Midbrain (tissue), 1 donor: ENCODE results near the gene OPCML.

Experiments
- DNase-seq: peaks from one replicate; lab custom pipeline; 2025; lab: John Stamatoyannopoulos, UW

The OPCML gene

DNA sequence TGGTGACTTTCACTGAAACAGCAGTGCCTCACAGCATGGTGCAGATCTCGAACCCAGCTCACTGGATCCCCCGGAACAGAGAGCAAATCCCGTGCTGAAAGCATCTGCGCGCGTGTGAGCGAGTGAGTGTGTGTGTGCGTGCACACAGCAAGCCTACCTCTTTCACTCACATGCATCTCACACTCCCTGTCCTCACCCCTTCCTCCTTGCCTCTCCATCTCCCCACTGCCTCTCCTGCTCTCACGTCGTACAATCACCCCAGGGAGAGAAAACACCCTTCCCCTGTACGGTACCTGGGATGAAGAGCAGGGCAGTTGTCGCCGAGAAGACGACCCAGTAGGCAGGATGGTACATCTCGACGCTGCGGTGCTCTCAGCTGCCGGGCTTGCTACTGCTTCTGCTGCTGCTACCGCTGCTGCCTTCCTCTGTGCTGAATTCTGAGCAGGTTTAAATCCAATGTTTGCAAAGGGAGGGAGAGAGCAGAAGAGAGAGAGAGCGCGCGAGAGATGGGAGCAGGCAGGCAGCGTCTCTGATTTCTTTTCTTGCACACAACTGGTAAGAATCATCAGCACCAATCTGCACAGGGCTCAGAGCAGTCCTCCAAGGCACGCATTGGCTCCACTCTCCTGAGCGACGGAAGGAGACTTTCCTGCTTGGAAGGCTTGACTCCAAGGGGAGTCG lies at the start of gene OPCML:
TSS of gene OPCML (minus strand) at position 531 of the 681 bp plus-strand sequence.
- peak; percentile 28 for DNase-seq

DNA sequence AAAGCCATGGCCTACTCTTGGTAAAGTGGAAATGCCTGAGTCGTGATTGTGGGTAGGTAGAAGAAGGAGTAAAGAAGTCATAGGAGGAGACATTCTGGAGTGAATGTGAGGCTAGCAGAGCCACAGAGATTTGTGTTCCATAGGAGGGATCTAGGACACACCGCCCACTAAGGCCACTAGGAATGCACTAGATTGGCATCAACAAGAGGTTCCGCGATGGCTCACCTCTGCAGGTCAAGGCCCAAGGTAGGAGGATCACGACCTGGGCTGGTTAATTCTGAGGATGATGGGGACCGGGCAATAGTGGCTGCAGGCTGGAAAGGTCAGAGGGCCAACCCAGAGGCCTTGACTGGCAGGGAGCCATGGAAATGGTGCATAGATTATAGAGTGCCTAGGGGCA lies 48.8 kb upstream of the OPCML start:
- no peak for DNase-seq

GRCh38 chr11:133579165-133580031 lies 47.1 kb upstream of the OPCML start:
- DNase-seq, result no peak

DNA sequence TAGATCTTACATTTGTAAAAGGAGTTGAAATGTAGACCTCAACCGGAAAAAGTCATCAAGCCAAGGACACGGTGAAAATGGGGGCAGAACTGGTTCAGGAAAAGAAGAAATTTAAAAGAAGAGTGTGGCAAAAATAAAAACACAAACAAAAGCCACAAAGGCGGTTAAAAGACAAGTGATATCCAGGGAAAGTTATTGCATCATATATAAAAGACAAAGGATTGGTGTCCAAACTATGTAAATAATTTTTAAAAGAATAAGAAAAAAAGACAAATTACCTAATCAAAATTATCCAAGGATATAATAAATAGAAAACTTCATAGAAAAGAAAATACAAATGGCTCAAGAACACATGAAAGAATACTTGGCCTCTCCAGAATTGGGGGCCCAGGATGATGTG lies 45.1 kb upstream of the OPCML start:
- DNase-seq, result no peak

GRCh38 chr11:133576351-133576750 lies 44.0 kb upstream of the OPCML start:
- DNase-seq, result no peak

DNA sequence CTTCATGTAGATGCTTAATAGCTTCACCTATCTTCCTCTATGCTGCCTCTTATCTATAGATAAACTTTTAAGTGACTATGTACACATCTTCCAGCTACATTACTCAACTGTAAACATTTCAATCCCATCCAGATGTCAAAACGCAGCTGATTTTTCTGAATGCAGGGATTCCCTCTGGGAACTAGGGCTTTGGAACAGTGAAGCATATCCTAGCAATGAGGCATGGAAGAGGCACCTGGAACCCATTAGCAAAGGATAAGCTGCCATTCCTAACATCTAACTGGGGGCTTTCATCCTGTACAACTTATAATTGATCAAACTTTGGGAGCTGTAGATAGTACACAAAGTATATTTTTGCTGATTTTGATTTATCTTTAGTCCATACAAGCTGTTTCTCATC lies 40.8 kb upstream of the OPCML start:
- DNase-seq, result no peak

DNA sequence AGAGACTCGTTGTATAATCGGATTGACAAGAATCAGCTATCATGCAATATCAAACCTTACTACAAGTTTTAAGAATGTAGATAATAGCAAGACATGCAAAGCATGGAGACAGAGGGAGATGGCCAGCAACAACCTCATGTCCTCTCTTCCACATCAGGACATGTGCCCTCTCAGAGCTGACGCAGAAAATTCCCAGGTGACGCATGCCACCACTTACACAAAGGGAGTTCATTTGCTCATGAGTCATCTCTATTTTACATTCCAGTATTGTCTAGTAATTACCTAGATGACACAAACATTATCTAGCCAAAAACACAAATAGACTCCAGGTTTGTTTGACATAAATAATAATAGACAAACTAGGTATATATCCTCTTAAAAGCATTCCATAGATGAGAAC lies 38.1 kb upstream of the OPCML start:
- DNase-seq, result no peak

DNA sequence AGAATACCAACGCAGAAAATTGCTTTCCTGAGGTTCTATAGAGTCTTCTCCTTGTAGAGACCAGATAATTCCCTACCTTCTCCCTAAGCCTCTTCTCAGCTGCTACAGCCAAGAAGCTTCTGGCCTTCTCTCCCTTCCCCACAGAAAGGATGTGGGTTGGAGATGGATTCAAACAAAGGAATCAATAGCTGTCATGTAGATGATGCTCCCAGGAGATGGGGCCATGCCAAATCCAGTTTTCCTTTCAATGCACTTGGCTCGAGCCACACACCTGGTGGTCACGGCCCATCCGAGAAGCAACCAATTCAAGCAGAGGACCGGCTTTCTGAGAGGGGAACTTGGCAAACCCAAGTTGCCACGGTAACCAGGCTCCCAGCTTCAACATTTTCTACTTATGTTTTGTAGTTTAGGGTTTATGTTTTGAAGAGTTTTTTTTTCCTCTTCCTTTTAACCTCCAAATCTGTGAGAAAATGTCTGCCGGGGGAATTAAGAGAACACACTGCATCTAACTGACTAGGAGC lies 31.3 kb upstream of the OPCML start:
- no peak for DNase-seq

GRCh38 chr11:133560472-133560855 lies 28.2 kb upstream of the OPCML start:
- no peak for DNase-seq

DNA sequence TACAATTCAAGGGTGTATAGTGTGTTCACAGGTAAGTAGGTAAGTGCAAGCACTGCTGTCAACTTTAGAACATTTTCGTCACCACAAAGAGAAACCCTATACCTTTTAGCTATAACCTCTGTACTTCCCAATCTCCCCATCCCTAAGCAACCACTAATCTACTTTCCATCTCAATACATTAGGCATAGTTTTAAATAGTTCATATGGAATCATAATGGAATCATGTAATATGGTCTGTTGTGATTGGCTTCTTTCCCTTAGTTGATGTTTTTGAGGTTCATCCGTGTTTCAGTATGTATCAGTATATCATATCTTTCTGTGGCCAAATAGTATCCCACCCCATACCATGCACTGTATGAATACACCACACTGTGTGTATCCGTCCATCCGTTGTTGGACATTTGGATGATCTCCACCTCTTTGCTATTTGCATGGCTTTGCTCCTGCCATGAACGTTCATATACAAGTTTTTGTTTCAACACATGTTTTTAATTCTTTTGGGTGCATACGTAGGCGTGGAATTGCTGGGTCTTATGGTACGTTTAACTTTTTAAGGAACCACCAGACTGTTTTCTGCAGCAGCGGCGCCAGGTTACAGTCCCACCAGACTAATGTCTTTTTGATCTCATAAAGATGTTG lies 27.7 kb upstream of the OPCML start:
- no peak for DNase-seq

GRCh38 chr11:133559382-133559781 lies 27.1 kb upstream of the OPCML start:
- DNase-seq, result no peak

GRCh38 chr11:133555034-133555433 lies 22.7 kb upstream of the OPCML start:
- DNase-seq, result no peak

DNA sequence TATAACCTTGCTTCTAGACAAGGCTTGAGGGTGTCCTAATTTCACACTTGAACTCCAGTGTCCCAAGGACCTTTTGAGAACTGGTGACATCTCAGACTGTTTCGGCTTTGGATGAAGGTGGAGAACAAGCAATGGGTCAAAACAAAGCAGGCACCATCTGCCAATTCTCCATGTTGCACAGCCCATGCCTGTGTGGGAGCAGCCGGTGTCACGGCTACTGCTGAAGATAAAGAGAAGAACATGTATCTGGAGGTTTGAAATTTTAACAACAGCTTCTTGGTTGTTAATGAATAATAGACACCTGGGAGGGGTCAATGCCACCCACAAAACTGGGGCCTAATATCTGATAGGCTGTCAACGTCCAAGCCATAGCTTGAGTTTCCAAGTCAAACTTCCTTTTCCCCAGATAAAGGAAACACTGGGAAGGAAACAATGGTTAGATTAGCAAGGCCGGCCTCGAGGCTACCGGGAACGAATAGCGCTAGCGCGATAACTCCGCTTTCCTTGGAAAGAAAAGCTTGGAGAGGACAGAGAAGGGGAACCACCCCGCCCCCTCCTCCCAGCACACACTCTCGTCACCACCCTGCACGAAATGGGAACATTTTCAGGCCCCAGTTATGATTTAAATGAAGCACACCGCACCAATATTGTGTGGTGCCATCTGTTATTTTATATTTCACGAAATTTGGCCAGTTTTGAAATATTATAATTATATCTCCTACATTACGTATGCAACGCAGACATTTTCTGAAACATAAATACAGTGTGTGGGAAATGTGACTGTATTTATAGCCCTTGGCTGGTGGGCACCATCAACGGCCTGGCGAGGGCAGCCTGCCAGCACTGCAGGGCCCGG lies 21.8 kb upstream of the OPCML start:
- no peak for DNase-seq

DNA sequence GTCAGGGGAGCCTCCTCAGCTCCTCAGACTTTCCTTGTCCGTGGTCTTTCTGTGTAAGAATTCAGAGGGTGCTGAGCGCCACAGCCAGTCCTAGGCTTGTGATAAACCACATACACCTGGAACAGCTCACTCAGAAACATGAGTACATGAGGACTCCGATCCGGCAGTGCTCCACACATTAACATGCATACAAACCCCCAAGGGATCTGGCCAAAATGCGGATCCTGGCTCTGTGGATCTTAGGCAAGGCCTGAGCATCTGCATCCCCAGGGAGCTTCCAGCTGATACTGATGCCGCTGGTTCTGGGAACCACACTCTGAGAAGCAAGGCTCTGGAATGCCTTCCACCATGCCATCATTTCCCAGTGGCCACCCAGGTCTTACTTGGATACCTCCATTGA lies 20.6 kb upstream of the OPCML start:
- DNase-seq, result no peak

DNA sequence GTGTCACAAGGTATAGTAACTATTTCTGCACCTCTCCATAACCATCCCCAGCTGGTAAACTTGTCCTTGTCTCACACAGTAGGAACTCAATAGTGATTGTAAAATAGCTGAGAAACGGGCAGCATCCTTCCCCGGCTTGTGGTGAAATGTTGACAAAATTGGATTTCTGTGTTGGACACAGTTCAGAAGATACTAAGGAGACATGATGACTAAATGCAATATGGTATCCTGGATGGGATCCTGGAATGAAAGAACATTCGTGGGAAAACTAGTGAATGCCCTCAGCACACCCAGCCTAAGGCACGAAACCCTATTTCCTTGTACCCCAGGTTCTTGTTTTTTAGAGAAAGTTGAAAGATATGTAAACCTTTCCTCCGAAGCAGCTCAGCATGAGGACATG lies 18.8 kb upstream of the OPCML start:
- no peak for DNase-seq

GRCh38 chr11:133549826-133550225 lies 17.5 kb upstream of the OPCML start:
- no peak for DNase-seq

- no peak for DNase-seq
Measured at GRCh38 chr11:133548641-133549040, 16.3 kb upstream of the OPCML start.

DNA sequence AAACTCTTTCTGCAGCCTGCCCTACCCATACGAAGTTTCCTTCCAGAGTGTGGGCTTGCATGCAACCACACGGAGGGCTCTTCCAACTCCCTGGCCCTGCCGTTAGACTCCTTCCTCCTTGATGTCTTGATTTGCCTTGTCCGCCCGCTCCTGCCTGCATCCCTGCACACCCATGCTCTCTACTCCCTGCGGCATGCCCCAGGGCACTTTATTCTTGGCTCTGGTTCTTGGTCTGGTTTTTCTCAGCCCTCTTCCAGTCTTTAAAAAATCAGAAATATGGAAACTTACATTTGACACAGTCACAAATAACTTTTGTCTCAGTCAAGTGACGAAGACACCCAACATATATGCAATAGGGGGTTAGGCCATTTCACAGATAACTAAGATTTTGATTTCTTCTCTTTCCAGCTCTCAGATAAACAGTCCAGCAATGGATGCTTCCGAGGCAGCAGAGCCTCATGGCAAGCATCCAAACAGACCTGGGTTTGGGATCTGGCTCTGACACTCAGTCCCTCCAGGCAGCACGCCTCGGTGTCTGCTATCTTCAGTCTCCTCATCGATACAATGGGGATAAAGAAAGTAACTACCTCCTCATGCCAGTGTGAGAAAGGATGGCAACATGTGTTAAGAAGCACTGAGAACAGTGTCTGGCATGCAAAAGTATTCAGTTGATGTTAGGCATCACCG lies 15.7 kb upstream of the OPCML start:
- no peak for DNase-seq

DNA sequence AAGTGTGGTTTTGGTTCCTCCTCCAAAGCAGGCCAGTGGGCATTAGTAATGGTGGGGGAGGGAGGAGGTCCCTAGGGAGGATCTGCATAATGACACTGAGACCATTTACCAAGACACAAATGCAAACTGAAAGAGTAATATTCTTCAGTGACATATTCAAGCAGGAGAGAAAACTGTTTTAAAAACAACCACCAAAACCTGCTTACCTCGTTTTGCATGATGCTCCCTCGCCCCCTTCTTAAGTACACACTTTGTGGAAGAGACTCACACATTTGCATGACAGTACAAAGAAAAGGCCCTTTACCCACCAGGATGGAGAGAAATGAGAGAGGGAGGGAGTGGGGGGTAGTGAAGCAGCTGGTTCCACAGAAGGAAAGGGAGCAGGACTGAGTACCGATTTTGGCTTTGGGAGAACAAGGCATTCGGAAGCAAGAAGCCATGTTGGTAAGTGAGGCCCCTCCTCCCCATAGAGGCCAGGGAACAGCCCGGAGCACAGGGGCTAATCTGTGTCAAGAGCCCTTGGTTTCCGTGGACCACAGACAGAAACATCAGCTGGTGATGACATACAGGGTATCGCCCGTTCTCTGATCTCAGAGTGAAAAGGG lies 13.0 kb upstream of the OPCML start:
- no peak for DNase-seq

DNA sequence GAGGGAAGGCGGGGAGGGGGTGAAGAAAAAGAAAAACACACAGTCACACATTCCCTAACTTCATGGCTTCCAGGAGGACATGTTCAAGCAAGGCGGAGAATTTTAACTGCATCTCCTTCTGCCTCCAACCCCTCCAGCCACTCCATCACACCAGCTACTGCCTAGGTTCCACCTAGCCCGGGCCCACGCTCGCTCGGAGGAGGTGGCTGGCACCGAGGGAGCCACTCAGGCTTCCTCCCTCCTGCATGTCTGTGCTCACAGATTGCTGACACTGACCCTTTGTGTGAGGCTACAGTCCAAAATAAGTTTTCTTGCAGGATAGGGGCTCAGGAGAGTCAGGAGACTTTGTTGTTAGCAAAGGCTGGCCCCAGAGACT lies 9.4 kb upstream of the OPCML start:
- DNase-seq, result no peak
